ENCODE data around the gene CATSPER1. TPM values are rescaled to one million over a fixed set of nuclear protein-coding genes. Genes with fewer than 3 reads are reported as not detected.

CATSPER1 gene
- total and polyA plus RNA-seq, 2 experiments from 2014 or later = not detected

GRCh38 chr11:66036334-66036710 lies 10.0 kb upstream of the CATSPER1 start:
- no peak for TF ChIP-seq NANOG (IDR thresholded peaks at IDR 0.05; ENCODE audit: borderline replicate concordance)
- no peak for TF ChIP-seq ETS1 (IDR thresholded peaks at IDR 0.05)
- no peak for TF ChIP-seq POLR2AphosphoS5 (IDR thresholded peaks at IDR 0.05; ENCODE audit: low read depth)
- TF ChIP-seq EZH2phosphoT487 (IDR thresholded peaks at IDR 0.05; ENCODE audit: unreplicated experiment) = no peak
- TF ChIP-seq ZNF462 (CRISPR knock-in tag; IDR thresholded peaks at IDR 0.05) = no peak

More at GRCh38 chr11:66036334-66036710, 10.0 kb upstream of the CATSPER1 start:
- no peak for ATAC-seq
- no peak overlapping the region for H2AFZ ChIP-seq
- no peaks in the 10 kb centered on the region for H3K9me2 ChIP-seq (ENCODE audit: insufficient read depth)
- no peak overlapping the region for H3K4me3 Mint-ChIP-seq
- H3K36me3 ChIP-seq (ENCODE audit: insufficient read depth) = no peaks in the 10 kb centered on the region
- H3K4me2 ChIP-seq = no peak overlapping the region
- no peaks in the 10 kb centered on the region for H3F3A ChIP-seq (replicated peaks; ENCODE audit: low read depth)
- peaks cover 37% of the 10 kb centered on the region for H3K9me3 Mint-ChIP-seq
- no peaks in the 10 kb centered on the region for H3K4me1 ChIP-seq (ENCODE audit: insufficient read depth)
- H3K4me3 ChIP-seq = no peak overlapping the region
- H3K27me3 Mint-ChIP-seq (ENCODE audit: insufficient read depth, low read depth, poor library complexity) = peaks cover 5% of the 10 kb centered on the region
- H3K36me3 Mint-ChIP-seq (ENCODE audit: low read depth) = peaks cover 11% of the 10 kb centered on the region
- H3K27ac ChIP-seq (ENCODE audit: low read depth) = no peak overlapping the region
- H3K27me3 ChIP-seq (ENCODE audit: insufficient read depth) = no peaks in the 10 kb centered on the region
- no peaks in the 10 kb centered on the region for H3K4me1 Mint-ChIP-seq
- no peaks in the 10 kb centered on the region for H4K20me1 ChIP-seq (replicated peaks; ENCODE audit: insufficient read depth)
- no peaks in the 10 kb centered on the region for H3K79me2 ChIP-seq (replicated peaks; ENCODE audit: insufficient read depth)
- H3K27ac Mint-ChIP-seq = no peak overlapping the region
- DNase-seq (ENCODE audit: low spot score) = no peak
